Measurements from ENCODE around the gene HOXA13.

The HOXA13 gene

DNA sequence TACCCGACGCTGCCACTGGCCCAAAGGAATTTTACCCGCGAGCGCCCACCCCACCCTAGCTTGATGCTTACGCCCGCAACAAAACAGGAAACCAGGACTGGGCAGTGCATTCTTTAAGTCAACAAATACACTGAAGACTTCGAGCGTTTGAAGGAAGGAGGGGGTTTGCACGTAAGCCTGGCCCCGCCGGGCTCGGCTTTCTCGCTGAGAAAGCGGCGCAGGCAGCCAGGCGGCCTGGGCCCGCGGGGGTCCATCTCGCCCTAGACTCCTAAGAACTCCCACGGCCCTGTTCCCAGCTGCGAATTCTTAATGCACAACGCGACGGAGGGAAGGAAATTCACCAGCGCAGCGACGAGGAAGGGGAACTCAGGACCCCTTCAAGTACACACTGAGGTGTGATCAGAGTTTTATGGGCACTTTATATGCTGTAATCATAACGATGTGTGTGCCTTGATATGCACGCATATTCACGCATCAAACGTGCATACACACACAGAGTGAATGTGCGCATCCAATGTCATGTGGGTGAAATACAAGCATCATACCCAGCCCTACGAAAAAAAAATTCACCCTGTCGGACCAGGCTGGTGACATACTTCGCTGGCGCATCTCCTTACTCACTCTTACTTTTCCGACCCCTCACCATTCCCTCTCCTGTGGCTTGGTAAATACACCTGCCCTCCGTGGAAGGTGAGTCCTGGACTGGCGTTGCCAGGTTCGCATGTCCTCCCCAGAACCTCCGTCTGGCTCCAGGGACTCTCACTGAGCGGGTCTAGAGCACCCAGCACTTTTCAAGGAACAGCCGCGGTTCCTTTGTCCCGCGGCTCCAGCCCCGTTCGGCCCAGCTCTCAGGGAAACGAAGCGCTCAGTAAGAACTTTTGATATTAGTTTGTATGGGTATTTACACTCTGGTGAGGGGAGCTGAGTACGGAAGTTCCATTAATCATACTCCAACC is 5.7 kb upstream of the HOXA13 start:
- DNase-seq = no peak

DNA sequence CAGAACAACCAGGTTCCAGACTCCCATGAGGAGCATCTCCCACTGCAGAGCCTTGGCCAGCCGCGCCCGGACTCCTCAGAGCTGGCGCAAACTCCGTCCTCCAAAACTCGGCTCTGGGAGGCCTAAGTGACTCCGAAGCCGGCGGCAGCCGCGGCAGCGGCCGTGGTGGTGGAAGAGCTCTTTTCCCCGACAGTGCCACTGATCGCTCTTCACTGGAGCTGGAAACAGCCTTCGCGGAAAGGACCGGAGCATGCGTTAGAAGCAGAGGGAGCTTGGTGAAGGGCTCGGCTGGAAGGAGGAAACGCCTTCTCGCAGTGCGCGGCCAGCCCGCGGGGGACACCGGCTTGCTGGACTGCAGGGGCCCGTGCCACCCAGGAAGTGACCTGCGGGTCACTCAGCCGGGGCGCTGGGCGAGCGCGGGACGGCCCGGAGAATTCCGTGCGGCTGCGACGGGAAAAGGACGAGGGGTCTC is 5.0 kb upstream of the HOXA13 start:
- no peak for DNase-seq

DNA sequence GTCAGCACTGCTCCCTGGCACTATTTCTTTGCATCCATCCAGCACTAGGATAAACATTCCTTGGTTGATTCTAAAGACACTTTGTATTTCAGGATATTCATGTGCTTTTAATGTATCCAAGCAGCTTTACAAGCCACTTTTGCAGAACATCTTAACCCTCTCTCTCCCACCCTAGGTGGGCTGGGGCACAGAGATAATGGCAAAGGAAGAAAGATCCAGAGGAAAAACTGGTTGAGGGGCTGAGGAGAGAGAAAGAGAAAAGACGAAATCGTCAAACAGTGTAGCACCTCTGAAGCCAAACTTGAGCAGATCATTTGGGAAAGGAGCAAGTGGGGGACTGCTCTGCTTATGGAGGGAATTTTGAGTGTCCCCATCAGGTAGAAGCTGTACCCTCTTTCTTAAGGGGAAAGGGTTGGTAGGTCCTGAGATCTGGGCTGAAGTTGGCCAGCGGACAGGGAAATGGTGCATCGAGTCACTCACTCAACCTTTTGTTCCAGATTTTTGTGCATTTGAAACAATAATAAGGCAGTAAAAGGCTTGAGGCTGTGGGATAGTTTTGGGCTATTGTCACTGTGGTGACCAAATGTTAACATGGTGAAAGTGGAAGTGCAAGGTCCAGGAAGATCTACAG is 4.2 kb upstream of the HOXA13 start:
- no peak for DNase-seq

DNA sequence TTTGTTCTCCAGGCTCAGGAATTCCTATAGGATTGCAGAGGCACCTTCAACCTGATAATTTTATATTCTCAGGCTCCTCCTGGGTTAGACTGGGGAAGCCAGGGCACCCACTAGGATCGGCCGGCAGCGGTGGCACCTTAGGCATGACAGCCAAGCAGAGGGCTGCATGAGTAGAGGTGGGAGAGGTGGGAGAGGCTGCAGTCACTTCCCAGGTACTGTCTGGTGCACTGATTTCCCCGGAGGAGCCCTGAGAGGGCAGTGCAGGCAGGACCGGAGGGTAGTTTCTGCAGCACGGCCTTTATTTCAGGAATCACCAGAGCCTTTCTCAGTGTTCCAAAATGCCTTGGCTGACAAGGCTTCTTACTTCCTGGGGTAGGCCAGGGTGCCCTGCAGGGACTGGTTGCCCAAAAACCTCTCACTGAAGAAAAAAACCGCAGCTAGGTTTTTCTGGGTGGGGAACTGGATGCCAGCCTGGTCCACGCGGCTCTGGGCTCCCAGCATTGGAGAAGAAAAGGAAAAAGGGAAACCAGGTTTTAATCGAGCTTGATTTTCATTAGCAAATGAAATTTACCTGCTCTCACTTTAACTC is 3.6 kb upstream of the HOXA13 start:
- DNase-seq = no peak

DNA sequence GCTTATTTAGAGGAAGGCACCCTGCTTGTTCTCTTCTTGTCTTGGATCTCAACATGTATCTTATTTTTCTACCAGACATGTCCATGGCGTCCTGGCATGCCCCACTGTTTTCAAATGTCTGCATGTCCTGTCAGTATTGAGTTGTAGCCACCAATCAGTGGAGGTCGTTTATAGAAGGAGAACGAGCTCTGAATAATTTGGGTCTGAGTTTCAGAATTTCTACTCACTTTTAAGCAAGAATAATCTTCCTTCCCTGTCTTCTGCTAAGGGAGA is 2.9 kb upstream of the HOXA13 start:
- no peak for DNase-seq

DNA sequence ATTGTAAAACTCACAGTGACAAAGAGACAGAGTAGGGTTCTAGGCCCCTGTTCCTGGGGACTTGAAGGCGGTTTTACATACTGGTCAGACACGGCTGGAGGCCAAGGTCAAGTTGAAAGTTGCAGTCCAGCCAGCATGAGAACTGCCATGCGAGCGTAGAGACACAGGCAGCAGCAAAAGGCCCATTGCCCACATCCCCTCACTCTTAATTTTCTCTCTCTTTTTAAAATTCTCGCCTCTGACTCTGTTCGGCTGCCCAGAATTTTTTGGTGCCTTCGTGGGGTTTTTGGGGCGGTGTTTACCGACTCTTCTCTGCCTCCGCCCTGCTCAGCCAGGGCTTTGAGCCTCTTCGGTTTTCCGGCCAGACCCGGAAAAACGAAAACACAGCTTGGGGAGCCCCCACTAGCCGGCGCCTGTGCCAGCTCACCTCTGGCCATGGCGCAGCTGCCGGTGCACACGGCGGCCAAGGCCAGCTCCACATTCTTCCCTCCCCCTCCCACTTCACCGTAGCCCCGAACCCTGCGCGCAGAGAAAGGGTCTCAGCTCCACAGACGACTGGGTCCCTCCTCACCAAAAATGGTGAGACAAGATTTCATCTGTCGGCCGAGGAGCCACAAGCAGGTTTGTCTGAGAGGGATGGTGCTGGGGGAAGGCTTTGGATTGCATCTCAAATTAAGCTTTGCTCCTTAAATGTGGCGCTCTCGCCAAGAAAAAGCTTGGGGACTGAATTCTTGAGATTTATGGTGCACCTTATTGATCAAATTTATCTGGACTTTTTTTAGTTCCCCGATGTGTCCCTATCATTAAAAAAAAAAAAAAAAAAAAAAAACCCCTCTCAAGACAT is 2.3 kb upstream of the HOXA13 start:
- DNase-seq = no peak

DNA sequence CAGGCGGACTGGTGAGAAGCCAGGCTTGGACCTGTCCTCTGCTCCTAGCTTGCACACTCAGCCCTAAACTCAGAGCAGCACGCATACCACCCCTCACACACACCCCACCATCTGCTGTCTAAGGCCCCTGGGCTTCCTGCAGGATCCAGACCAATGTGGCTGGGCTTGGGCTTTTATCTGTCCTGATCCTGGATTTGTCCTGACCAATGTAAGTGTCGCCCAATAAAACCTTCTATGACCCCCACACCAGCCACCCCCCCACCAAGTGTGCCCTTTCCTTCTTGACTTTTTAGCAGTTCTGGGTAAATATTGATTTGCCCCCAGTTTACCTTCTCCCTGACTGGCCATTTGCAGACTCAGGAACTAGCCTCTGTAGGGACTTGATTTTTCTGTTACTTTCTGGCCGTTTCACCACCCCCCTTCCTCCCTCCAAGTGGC is 1.7 kb upstream of the HOXA13 start:
- no peak for DNase-seq

DNA sequence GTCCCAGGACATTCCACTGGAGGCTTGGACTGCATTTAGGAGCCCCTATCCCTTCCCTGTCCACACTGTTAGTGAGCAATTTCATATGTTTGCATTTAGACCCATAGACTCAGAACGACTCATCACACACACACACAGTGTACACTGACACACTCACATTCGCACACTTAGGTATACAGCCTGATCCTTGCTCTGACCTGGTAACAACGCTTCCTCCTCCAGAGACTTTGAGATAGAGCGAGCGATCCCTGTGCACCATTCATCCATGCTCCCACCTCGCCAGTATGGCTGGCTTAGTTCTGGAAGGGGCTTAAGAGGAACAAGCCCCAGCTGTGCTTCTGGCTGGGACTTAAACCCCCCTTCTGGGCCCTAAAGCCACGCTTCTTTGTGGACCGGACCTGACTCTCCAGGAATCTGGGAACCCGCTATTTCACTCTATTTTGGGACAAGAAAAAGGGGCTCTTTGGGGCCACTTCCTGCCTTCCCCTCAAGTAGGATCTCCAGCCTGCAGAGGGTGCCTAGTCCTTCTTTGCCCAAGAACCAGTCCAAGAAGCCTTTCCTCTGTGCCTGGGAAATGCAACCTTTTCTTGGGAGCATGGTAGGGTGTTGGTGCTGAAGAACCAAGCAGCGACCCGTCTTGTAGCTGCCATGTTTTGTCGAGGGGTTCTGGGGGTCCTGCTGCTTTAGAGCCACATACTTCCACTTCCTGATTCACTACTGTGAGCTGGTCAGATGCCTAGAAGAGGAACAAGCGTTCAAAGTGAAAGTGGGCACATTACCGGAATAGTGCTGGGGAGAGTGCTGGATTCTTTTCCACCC is 1.1 kb upstream of the HOXA13 start:
- no peak for DNase-seq

DNA sequence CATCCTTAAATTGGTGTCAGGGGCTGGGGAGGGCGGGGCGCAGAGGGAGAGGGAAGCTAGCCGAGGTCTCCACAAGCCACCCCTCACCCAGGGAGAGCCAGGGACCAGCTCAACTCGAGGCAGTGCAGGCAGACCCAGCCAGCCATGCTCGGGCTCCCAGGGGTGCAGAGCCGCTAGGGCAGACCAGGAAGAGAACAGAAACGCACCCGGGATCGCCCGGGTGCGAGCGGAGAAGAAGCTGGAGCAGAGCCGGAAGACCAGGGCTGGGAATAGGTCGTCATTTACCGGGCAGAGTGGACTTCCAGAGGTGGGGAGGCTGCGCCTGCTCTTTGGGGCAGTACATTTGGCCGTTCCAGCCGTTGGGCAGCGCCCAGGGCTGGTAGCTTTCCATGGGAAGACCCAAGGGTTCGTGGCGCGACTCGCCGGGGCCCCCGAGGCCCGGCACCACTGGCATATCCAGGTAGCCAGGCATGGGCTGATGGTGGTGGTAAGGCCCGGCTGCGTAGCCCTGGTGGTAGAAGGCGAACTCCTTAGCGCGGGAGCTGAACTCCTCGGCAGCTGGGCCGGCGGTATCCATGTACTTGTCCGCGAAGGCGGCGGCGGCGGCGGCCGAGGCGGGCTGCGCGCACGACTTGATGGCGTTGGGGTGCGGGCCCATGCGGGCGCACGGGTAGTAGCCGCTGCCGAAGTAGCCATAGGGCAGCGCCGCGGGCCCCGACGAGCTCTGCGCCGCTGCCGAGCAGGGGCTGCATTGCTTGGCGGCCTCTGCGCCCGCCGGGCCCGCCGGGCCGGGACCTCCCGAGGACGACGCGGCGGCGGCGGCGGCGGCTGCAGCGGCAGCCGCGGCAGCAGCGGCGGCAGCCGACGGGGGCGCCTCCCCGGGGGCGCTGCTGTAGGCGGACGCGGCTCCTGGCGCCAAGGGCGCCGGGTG is 755 bp downstream of the HOXA13 start:
- DNase-seq = no peak

DNA sequence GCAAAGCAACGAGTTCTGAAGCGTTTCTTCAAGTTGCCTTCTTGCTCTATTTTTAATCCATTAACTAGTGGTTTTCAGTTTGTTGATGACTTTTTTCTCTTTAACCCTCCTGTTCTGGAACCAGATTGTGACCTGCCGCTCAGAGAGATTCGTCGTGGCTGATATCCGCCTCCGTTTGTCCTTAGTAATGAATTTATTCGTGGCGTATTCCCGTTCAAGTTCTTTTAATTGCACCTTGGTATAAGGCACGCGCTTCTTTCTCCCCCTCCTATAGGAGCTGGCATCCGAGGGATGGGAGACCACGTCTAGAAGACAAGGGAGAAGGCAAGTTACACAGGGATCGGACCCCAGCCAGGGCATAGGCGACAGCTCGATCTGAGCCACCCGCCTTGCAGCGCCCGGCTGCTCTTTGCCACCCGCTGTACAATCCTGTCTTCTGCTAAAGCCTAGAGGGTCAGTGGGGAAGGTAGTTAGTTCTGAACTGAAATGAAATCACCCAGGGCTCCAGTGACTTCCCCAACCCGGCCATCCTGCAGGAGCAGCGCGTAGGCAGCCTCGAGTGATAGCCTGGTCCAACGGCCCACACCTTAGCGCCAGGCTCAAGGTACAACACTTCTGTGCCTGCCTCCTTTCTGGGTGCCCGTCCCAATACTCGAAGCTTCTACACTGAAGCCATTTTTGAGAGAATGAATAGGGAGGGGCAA is 1.6 kb downstream of the HOXA13 start:
- no peak for DNase-seq

DNA sequence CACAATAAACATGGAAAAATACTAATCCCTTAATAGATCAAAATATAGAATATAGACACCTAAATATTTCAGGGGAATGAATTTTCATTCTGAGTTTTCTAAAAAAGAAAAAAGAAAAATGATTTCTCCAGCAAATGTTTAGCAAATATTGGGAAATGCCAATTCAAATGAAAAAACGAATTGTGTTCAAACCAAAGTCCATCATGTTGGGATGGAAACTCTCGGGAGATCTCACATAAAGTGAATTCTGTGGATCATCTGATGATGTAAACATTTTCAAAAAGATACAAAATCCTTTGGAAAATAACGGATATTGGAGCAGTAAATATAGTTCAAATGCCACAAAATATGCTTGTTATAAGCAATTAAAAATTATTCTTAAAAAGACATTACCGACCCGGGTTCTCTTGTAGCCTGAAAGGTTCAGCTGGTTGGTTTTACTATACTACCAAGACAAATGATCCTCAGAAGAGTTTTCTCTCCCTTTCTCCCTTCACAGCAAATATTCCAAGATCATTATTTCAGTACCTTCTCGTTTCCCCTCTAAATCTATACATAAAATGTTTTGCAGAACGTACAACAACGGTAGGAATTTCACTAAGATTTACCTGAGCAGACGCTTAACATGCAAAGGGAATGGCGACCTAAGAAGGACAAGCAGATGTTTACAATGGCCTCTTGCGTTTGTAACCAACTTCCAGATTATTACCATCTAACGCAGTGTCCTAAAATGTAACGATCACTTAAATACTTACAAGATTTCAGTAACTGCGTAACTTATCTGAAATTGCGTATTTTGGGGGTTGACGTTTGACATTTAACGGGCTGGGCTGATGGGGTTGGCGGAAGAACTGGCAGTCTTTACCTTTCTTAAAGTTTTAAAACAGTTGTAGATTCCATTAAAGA is 2.5 kb downstream of the HOXA13 start:
- DNase-seq = no peak

DNA sequence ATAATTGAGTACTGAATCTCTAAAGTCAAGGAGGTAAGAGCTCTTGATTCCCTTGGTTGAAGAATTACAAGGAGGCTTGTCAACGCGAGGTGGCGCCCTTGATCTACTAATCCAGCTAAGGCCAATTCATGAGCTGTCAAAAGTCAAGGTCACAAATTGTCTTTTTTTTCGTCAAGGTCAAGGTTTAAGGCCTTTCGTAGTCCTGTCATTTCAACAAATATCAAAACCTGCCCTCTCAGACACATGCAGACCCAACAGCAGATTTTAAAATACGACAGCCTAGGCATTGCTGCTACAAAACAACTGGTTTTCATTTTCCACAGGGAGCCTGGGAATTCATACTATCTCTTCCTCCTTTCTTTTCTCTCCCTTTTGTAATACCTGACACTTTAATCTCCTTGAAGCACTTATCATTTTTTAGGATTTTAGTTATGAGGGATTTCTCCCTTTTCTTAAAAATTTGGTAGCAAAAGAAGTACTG is 3.6 kb downstream of the HOXA13 start:
- no peak for DNase-seq

DNA sequence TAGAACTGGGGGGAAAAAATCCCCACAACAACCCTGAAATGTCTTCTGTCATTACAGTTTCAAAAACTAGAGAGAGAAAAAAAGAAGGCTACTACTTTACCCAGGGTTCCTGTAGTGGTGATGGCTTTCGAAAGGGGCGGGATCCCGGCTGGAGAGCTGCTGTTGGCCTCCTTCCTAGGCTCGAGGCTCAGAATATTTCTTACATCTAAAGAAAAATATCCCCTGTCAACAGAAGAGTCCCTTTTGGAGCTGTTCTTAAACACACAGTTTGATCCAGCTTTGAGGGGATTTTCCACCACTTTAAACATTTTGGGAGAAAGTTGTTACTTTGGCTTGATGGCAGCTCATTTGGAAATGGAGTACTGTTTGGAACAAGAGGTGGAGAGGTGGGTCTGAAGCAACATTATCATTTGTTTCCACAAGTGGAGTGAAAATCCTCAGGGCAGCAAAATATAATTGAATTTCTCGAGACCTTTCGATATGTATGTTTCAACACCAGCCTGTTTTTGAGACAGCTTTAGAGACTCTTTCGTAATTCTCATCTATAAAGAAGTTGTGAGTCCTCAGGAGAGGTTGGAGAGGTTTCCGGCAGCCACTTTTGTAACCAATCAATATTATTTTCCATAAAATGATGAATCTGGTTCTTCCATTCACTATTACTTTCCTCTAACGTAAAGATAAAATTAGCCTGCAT is 5.1 kb downstream of the HOXA13 start:
- no peak for DNase-seq

DNA sequence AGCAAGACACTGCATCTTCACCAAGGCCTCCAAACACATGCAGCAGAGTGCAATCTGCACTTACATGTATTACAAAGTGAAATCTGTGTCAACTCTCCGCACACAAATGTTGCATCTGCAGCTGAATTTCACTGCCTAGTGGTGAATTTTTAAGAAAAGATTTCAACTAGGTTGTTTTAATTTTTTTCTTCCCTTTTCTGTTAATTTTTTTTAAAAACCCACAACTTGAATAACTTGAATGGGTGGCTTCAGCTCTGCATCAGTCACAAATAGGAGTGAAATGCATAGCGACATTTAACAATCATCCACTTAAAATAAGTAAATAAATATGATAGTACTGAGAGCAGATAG is 5.9 kb downstream of the HOXA13 start:
- DNase-seq = no peak

DNA sequence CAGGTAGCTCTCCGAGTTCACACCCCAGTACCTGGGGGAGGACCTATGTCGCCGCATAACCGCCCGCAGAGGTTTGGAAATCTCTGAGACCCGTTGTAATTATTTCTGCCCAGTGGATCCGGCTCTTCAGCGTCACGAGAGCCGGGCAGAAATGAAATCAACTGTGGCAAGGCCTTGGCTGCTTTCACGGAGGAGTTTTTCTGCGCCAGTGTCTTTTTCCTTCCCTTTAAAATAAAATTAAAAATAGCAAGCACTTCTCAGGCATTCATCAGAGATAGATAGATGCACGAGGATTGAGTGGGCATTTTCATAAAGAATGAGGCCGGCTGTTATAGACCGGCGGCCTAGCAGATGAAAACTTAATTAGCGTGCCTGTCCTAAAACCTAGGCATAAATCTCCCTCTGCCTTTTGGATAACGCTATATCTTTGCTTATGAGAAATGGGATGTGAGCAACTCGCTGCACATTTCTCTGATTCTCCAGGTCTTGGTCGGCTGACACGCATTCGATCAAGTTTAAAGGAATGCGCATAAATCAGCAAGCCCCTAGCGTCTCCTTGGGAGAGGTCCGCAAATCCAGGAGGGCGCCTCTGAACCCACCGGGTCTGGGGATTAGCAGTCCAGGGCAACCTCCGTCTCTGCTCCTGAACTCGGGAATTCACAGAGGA is 6.4 kb downstream of the HOXA13 start:
- DNase-seq = no peak

DNA sequence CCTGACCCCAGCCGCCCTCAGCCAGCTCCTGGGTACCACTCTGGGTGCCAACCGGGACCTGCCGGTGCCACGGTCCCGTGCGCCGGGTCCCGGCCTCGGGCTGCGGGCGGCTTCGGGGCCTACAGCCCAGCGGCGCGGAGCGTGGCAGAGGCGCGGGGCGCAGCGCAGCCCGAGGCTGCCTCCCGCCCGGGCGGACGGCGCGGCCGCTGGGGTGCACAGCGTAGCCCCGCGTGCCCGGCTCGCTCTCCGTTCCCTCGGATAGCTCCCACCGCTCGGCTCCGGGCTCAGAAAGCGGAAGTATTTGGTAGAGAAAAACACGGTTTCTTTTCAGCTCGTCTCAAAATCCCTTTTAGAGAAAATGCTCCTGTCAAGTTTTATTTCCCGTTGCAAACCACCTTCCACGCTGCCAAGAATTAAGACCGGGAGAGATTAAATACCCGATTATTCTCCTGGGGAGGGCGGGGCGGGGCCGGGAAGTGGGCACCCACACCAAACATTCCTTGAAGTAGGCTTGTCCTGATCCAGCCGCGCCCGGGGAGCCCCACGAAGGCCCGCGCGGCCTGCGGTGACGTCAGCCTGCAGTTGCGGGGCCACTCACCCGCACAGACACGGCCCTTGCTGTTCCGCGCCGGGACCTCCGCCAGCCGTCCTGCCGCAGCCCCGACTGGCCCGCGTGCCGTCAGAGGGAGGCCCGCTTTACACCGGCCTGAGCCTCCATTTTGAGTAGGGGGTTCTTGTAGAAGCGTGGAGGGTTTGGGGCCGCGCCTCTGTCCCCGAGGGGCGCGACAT is 7.2 kb downstream of the HOXA13 start:
- no peak for DNase-seq
